Measurements from ENCODE around the gene GMIP. TPM values are rescaled to one million over a fixed set of nuclear protein-coding genes. Genes with fewer than 3 reads are reported as not detected.

The GMIP gene
- total and polyA plus RNA-seq, 11 donors = 1.1 to 21.7 (median 2.5) TPM

GRCh38 chr19:19656451-19657396 is 13.3 kb upstream of the GMIP start:
- ATAC-seq (no peak), DNase-seq (no peak)
- peaks cover 0 to 10% (median 6%) of the 10 kb centered on the region in 12 donors for H3K4me1 ChIP-seq
- H3K36me3 ChIP-seq = peaks cover 6 to 88% (median 81%) of the 10 kb centered on the region in 9 donors
- H3K27ac ChIP-seq = no peak overlapping the region
- intact Hi-C loops (cut with DNase I) = no loop called here
- no peaks in the 10 kb centered on the region for H3K27me3 ChIP-seq
- no peak overlapping the region for H3K4me3 ChIP-seq
- no peaks in the 10 kb centered on the region for H3K9me3 ChIP-seq
- TF ChIP-seq POLR2A (IDR thresholded peaks at IDR 0.05) (no peak), CTCF (IDR thresholded peaks at IDR 0.05) (no peak)
- 92 to 95% (median 93%) methylated on average over 32 to 33 of the region's 33 CpGs for WGBS, 4 donors

- Histone ChIP-seq H3K4me3 (no peak overlapping the region), H3K4me1 (peaks cover 0 to 9% (median 0%) of the 10 kb centered on the region in 12 donors), H3K36me3 (peaks cover 6 to 98% (median 90%) of the 10 kb centered on the region in 9 donors), H3K9me3 (no peaks in the 10 kb centered on the region), H3K27ac (no peak overlapping the region), H3K27me3 (no peaks in the 10 kb centered on the region)
- ATAC-seq (no peak), DNase-seq (no peak)
- intact Hi-C loops (cut with DNase I) = no loop called here
- 89 to 93% (median 93%) methylated on average over 20 to 27 of the region's 27 CpGs for WGBS, 4 donors
- no peak for TF ChIP-seq POLR2A (IDR thresholded peaks at IDR 0.05)
- TF ChIP-seq CTCF (IDR thresholded peaks at IDR 0.05) = no peak
These were observed 12.3 kb upstream of the GMIP start for GRCh38 chr19:19655641-19656343.

- Histone ChIP-seq H3K4me3 (no peak overlapping the region), H3K9me3 (no peaks in the 10 kb centered on the region), H3K27ac (no peak overlapping the region), H3K36me3 (peaks cover 6 to 100% (median 97%) of the 10 kb centered on the region in 9 donors), H3K4me1 (peaks cover 0 to 10% (median 0%) of the 10 kb centered on the region in 12 donors), H3K27me3 (no peaks in the 10 kb centered on the region)
- 88 to 95% (median 94%) methylated on average over 13 to 22 of the region's 22 CpGs for WGBS, 4 donors
- no peak for TF ChIP-seq POLR2A (IDR thresholded peaks at IDR 0.05)
- no peak for TF ChIP-seq CTCF (IDR thresholded peaks at IDR 0.05)
- ATAC-seq (no peak), DNase-seq (no peak)
- intact Hi-C loops (cut with DNase I) = no loop called here
These were observed 11.7 kb upstream of the GMIP start for GRCh38 chr19:19655051-19655594.

GRCh38 chr19:19654441-19654840 is 11.0 kb upstream of the GMIP start:
- H3K4me1 ChIP-seq = peaks cover 0 to 10% (median 0%) of the 10 kb centered on the region in 12 donors
- intact Hi-C loops (cut with DNase I) = no loop called here
- ATAC-seq = no peak
- peaks cover 6 to 100% (median 99%) of the 10 kb centered on the region in 9 donors for H3K36me3 ChIP-seq
- no peak overlapping the region for H3K27ac ChIP-seq
- no peaks in the 10 kb centered on the region for H3K27me3 ChIP-seq
- H3K4me3 ChIP-seq = no peak overlapping the region
- no peak for TF ChIP-seq CTCF (IDR thresholded peaks at IDR 0.05)
- TF ChIP-seq POLR2A (IDR thresholded peaks at IDR 0.05) = no peak
- no peak for DNase-seq
- 89 to 96% (median 93%) methylated on average over 12 to 15 of the region's 15 CpGs for whole genome bisulfite sequencing, 4 donors
- H3K9me3 ChIP-seq = no peaks in the 10 kb centered on the region

Measured in heart left ventricle (tissue), 16 donors.